AG20443 (cell line): ENCODE measurements around the gene TP73.
A peak's percentile ranks its signal among the peaks of the same experiment; 100 is the strongest.

ENCODE experiments used
- DNase-seq: peaks from one replicate; pipeline ENCODE4 v3.0.0; 2012; ENCODE audit warnings: low spot score, mixed read lengths

Gene TP73

GRCh38 chr1:3651930-3652547 lies at the start of gene TP73:
TSS of gene TP73 (plus strand) at chr1:3652516. CDS start at chr1:3682366, 29,850 bp downstream.
- DNase-seq: no peak

GRCh38 chr1:3603156-3603555 lies 49.2 kb upstream of the TP73 start:
- DNase-seq: no peak

GRCh38 chr1:3603571-3604467 lies 48.5 kb upstream of the TP73 start:
- no peak for DNase-seq

- no peak for DNase-seq
These were observed 47.8 kb upstream of the TP73 start for GRCh38 chr1:3604468-3604974.

GRCh38 chr1:3604997-3605823 lies 47.1 kb upstream of the TP73 start:
- no peak for DNase-seq

- DNase-seq: no peak
These were observed 45.3 kb upstream of the TP73 start for GRCh38 chr1:3606779-3607702.

- no peak for DNase-seq
These were observed 44.6 kb upstream of the TP73 start for GRCh38 chr1:3607703-3608065.

GRCh38 chr1:3608154-3608553 lies 44.2 kb upstream of the TP73 start:
- DNase-seq: no peak

- DNase-seq: no peak
These were observed 43.1 kb upstream of the TP73 start for GRCh38 chr1:3609016-3609768.

- DNase-seq: no peak
These were observed 42.4 kb upstream of the TP73 start for GRCh38 chr1:3609769-3610526.

GRCh38 chr1:3610527-3611169 lies 41.7 kb upstream of the TP73 start:
- no peak for DNase-seq

GRCh38 chr1:3611170-3612019 lies 40.9 kb upstream of the TP73 start, which contains the start of gene MEGF6:
TSS of gene MEGF6 (minus strand) at chr1:3611508. CDS start at chr1:3611268, 240 bp downstream.
- peak; percentile 79 for DNase-seq

GRCh38 chr1:3612123-3612522 lies 40.2 kb upstream of the TP73 start:
- DNase-seq: no peak

GRCh38 chr1:3614755-3615742 lies 37.3 kb upstream of the TP73 start:
- peak; percentile 69 for DNase-seq

GRCh38 chr1:3616861-3617260 lies 35.5 kb upstream of the TP73 start:
- no peak for DNase-seq

- no peak for DNase-seq
These were observed 34.4 kb upstream of the TP73 start for GRCh38 chr1:3617806-3618345.

GRCh38 chr1:3618531-3618880 lies 33.8 kb upstream of the TP73 start:
- DNase-seq: no peak
